Measurements from ENCODE around the gene ZBTB40.
A peak's percentile ranks its signal among the peaks of the same experiment; 100 is the strongest.

The ZBTB40 gene

GRCh38 chr1:22418312-22418711 is 33.3 kb upstream of the ZBTB40 start:
- H3K27ac ChIP-seq = no peak overlapping the region
- H3K4me3 ChIP-seq (ENCODE audit: low read depth, low read length) = no peak overlapping the region
- H3K9me3 ChIP-seq (ENCODE audit: severe bottlenecking) = no peaks in the 10 kb centered on the region
- DNase-seq = no peak
- TF ChIP-seq CTCF (IDR thresholded peaks at IDR 0.05; ENCODE audit: low read depth, low read length) = no peak
- no peaks in the 10 kb centered on the region for H3K36me3 ChIP-seq
- H3K27me3 ChIP-seq (ENCODE audit: insufficient read depth, low read depth, severe bottlenecking) = no peaks in the 10 kb centered on the region

DNA sequence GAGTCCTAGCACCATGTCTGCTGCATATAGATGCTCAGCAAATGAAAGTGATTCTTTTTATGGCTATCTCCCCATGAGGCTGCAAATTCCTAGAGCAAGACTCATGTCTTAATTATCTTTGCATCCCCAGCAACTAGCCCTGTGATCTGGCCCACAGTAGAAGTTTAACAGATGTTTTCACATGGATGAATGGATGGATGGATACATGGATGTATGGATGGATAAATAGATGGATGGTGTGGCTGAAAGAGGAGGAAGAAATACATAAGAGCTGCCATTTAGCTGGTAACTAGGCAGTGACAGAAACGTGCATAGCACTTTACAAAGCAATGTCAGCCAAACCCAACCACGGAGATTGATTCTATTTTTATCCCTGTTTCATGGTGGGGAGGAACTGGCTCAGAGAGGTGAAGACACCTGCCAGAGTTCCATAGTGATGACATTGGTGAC is 32.7 kb upstream of the ZBTB40 start:
- no peak for TF ChIP-seq CTCF (IDR thresholded peaks at IDR 0.05; ENCODE audit: low read depth, low read length)
- no peak overlapping the region for H3K27ac ChIP-seq
- H3K9me3 ChIP-seq (ENCODE audit: severe bottlenecking) = no peaks in the 10 kb centered on the region
- H3K4me3 ChIP-seq (ENCODE audit: low read depth, low read length) = no peak overlapping the region
- H3K27me3 ChIP-seq (ENCODE audit: insufficient read depth, low read depth, severe bottlenecking) = no peaks in the 10 kb centered on the region
- no peaks in the 10 kb centered on the region for H3K36me3 ChIP-seq
- no peak for DNase-seq

DNA sequence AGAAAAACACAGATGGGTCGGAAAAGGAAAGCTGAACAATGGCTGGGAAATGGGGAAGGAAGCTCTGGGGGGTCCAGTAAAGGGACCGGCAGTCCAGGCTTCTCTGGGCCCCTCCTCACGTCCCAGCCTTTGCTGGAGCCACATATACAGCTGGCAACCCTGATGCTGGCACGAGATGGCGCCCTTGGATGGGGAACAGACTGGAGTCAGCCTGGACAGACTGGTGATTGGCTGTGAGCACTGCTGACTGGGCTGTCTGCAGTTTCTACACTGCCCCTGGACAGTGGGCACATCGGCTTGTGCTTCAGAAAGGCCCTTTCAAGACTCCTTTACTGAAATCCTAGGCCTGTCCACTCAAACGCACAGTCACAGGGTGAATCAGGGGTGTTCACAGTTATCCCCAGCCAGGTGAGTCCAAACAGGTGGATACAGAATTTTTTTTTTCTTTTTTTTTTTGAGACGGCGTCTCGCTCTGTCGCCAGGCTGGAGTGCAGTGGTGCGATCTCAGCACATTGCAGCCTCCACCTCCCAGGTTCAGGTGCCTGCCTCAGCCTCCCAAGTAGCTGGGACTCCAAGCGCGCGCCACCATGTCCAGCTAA is 31.1 kb upstream of the ZBTB40 start:
- DNase-seq = peak; percentile 91

GRCh38 chr1:22426781-22427180 is 24.9 kb upstream of the ZBTB40 start:
- TF ChIP-seq CTCF (IDR thresholded peaks at IDR 0.05; ENCODE audit: low read depth, low read length) = no peak
- H3K9me3 ChIP-seq (ENCODE audit: severe bottlenecking) = no peaks in the 10 kb centered on the region
- H3K4me3 ChIP-seq (ENCODE audit: low read depth, low read length) = no peak overlapping the region
- no peak for DNase-seq
- H3K36me3 ChIP-seq = no peaks in the 10 kb centered on the region
- H3K27me3 ChIP-seq (ENCODE audit: insufficient read depth, low read depth, severe bottlenecking) = no peaks in the 10 kb centered on the region
- no peak overlapping the region for H3K27ac ChIP-seq

More for the DNA sequence above, 31.1 kb upstream of the ZBTB40 start:
- H3K9me3 ChIP-seq (ENCODE audit: severe bottlenecking) = no peaks in the 10 kb centered on the region
- H3K27me3 ChIP-seq (ENCODE audit: insufficient read depth, low read depth, severe bottlenecking) = no peaks in the 10 kb centered on the region
- H3K27ac ChIP-seq = no peak overlapping the region
- peak; percentile 91 for TF ChIP-seq CTCF (IDR thresholded peaks at IDR 0.05; ENCODE audit: low read depth, low read length)
- no peaks in the 10 kb centered on the region for H3K36me3 ChIP-seq
- H3K4me3 ChIP-seq (ENCODE audit: low read depth, low read length) = no peak overlapping the region

- Histone ChIP-seq H3K9me3 (ENCODE audit: severe bottlenecking) (no peaks in the 10 kb centered on the region), H3K27me3 (ENCODE audit: insufficient read depth, low read depth, severe bottlenecking) (no peaks in the 10 kb centered on the region), H3K27ac (no peak overlapping the region), H3K36me3 (no peaks in the 10 kb centered on the region), H3K4me3 (ENCODE audit: low read depth, low read length) (no peak overlapping the region)
- no peak for DNase-seq
- TF ChIP-seq CTCF (IDR thresholded peaks at IDR 0.05; ENCODE audit: low read depth, low read length) = no peak
Observed at GRCh38 chr1:22428672-22429071, 23.0 kb upstream of the ZBTB40 start.

DNA sequence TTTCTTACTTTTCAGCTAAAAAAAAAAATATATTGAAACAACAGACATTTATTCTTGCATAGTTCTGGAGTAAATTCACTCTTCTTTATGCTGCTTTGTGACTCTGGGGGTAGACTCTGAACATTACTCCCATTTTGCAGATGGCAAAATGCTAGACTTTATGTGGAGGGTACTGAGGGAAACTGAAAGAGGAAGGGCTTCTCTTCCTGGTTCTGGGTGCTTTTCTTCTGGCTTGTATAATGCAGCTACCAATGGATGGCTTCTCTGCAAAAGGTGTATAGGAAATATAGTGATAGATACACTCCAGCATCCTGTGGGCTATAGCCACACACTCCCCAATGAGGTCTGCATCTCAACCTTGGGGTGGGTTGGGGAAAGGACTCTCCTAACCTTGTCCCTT is 19.7 kb upstream of the ZBTB40 start:
- DNase-seq = no peak
- H3K27ac ChIP-seq = no peak overlapping the region
- no peaks in the 10 kb centered on the region for H3K27me3 ChIP-seq (ENCODE audit: insufficient read depth, low read depth, severe bottlenecking)
- H3K9me3 ChIP-seq (ENCODE audit: severe bottlenecking) = no peaks in the 10 kb centered on the region
- H3K4me3 ChIP-seq (ENCODE audit: low read depth, low read length) = no peak overlapping the region
- no peaks in the 10 kb centered on the region for H3K36me3 ChIP-seq
- no peak for TF ChIP-seq CTCF (IDR thresholded peaks at IDR 0.05; ENCODE audit: low read depth, low read length)

All from WERI-Rb-1 (cell line).